ENCODE data around the gene ASPSCR1.

Gene ASPSCR1

GRCh38 chr17:82001571-82002056 is 24.2 kb downstream of the ASPSCR1 start:
- DNase-seq = no peak

- peak; percentile 61 for DNase-seq
Measured at GRCh38 chr17:82003411-82004381, 26.3 kb downstream of the ASPSCR1 start.

- no peak for DNase-seq
Measured at GRCh38 chr17:82004517-82005455, 27.4 kb downstream of the ASPSCR1 start.

- no peak for DNase-seq
Measured at GRCh38 chr17:82005701-82006348, 28.4 kb downstream of the ASPSCR1 start.

GRCh38 chr17:82006468-82007227 is 29.2 kb downstream of the ASPSCR1 start:
- no peak for DNase-seq

GRCh38 chr17:82007228-82007494 is 29.7 kb downstream of the ASPSCR1 start:
- no peak for DNase-seq

- no peak for DNase-seq
Measured at GRCh38 chr17:82007495-82008257, 30.2 kb downstream of the ASPSCR1 start.

- DNase-seq = no peak
Measured at GRCh38 chr17:82008258-82008940, 31.0 kb downstream of the ASPSCR1 start.

- DNase-seq = no peak
Measured at GRCh38 chr17:82008941-82009405, 31.5 kb downstream of the ASPSCR1 start.

GRCh38 chr17:82009413-82009812 is 32.0 kb downstream of the ASPSCR1 start:
- no peak for DNase-seq

GRCh38 chr17:82010575-82011525 is 33.4 kb downstream of the ASPSCR1 start:
- DNase-seq = no peak

GRCh38 chr17:82011617-82012187 is 34.3 kb downstream of the ASPSCR1 start:
- no peak for DNase-seq

GRCh38 chr17:82012261-82012639 is 34.8 kb downstream of the ASPSCR1 start:
- DNase-seq = no peak

- no peak for DNase-seq
Measured at GRCh38 chr17:82012640-82013295, 35.3 kb downstream of the ASPSCR1 start.

- no peak for DNase-seq
Measured at GRCh38 chr17:82013341-82013740, 35.9 kb downstream of the ASPSCR1 start.

- no peak for DNase-seq
Measured at GRCh38 chr17:82013772-82014321, 36.4 kb downstream of the ASPSCR1 start.

GRCh38 chr17:82014432-82014831 is 37.0 kb downstream of the ASPSCR1 start:
- no peak for DNase-seq

- no peak for DNase-seq
Measured at GRCh38 chr17:82014971-82015310, 37.5 kb downstream of the ASPSCR1 start.
